Psoas muscle (tissue), 8 donors: ENCODE results near the gene CPE. TPM values are rescaled to one million over a fixed set of nuclear protein-coding genes. Genes with fewer than 3 reads are reported as not detected.
A peak's percentile ranks its signal among the peaks of the same experiment; 100 is the strongest.

ENCODE experiments used
- ATAC-seq, 4 donors: fragments of 200-7000 bp; cut with Tn5 transposase; one replicate each; pipeline ENCODE4 v1.9.1; 2020; ENCODE audit warnings: moderate library complexity in 3 of 4, mild to moderate bottlenecking in 2 of 4
- DNase-seq, 2 donors: peaks; one replicate each; pipeline ENCODE4 v3.0.0-alpha.2; 2020
- H3K27ac ChIP-seq: fragments of 200-600 bp; one replicate; pipeline ENCODE4 v1.8.0; 2022
- H3K27me3 ChIP-seq, 3 donors: fragments of 200-600 bp in 1 of 3; one replicate each; pipeline versions ENCODE4 v1.6.1 to v1.8.0; 2013 to 2022; ENCODE audit warnings: low read length in 2 of 3, mild to moderate bottlenecking in 2 of 3, moderate library complexity in 1 of 3; ENCODE audit not compliant: insufficient read depth in 3 of 3
- H3K36me3 ChIP-seq, 2 donors: fragments of 200-600 bp in 1 of 2; one replicate each; pipeline versions ENCODE4 v1.6.1 to v1.8.0; 2013 to 2022; ENCODE audit warnings: low read depth in 1 of 2, mild to moderate bottlenecking in 1 of 2, moderate library complexity in 1 of 2; ENCODE audit not compliant: insufficient read depth in 1 of 2
- H3K4me1 ChIP-seq: fragments of 200-600 bp; one replicate; pipeline ENCODE4 v1.8.0; 2022
- H3K4me3 ChIP-seq: fragments of 200-600 bp; one replicate; pipeline ENCODE4 v1.8.0; 2022; ENCODE audit warnings: mild to moderate bottlenecking
- H3K9me3 ChIP-seq: fragments of 200-600 bp; one replicate; pipeline ENCODE4 v1.8.0; 2022
- CTCF ChIP-seq: fragments of 200-600 bp; IDR thresholded peaks from one replicate; pipeline ENCODE4 v1.8.0; 2022; ENCODE audit warnings: antibody characterized with exemption
- WGBS, 3 donors: extraction: QIAGEN DNeasy Blood & Tissue Kit; methylation state at CpG; one replicate each; pipeline versions ENCODE4 v1.1.6 to v1.1.7; 2013; 5-methylcytosine and 5-hydroxymethylcytosine counted together
- intact Hi-C, 2 donors: fragments of 100-400 bp; cut with DNase I; formaldehyde crosslinking; loops; one replicate each; pipeline versions ENCODE4 v1.11.0 to v1.14.2; 2022
- polyA plus RNA-seq, 3 donors: library from polyadenylated mRNA; stranded (reverse); fragments of 200-250 nt; gene quantifications; one replicate each; pipeline ENCODE4 v1.2.3, GENCODE V29; 2013
- total RNA-seq, 4 donors: library from RNA; stranded (reverse); fragmentation: NEBNext Ultra II Directional in 2 of 4; extraction: Animal tissue kit (Norgen Biotek cat#: 25700) in 2 of 4; gene quantifications; one replicate each; pipeline versions ENCODE4 v1.2.1 to v1.2.4, GENCODE V29; 2021 to 2023
- donor health status: healthy with polysubstance abuse.
- donor health status: DM: no; HTN: no; CAD: no; lungs with moderate emphysema.
- donor health status: Bipolar disorder and iron deficiency.
- donor health status: healthy.
- donor health status: DM: yes; HTN: yes; CAD: no.
- donor health status: DM: no; HTN: no; CAD: no.
- donor health status: DM: no; HTN: no; CAD: no.
- donor health status: DM: yes; HTN: yes; CAD: no.

CPE gene
- total and polyA plus RNA-seq, 7 donors: 9.4 to 34.8 (median 12.2) TPM

GRCh38 chr4:165502916-165503907 is 124.4 kb downstream of the CPE start:
- Histone ChIP-seq H3K4me1 (no peaks in the 10 kb centered on the region), H3K27ac (peak overlapping the region; percentile 46), H3K4me3 (no peak overlapping the region), H3K27me3 (peaks cover 0 to 2% (median 0%) of the 10 kb centered on the region in 3 donors), H3K36me3 (no peaks in the 10 kb centered on the region), H3K9me3 (no peaks in the 10 kb centered on the region)
- intact Hi-C loops: no loop called here
- WGBS, 3 donors: 70 to 82% (median 70%) methylated on average over 7 of the region's 7 CpGs
- TF ChIP-seq CTCF: no peak
- peak in 1 of 4 donors; percentile 35 for ATAC-seq
- DNase-seq: no peak

- Histone ChIP-seq H3K27ac (no peak overlapping the region), H3K4me3 (no peak overlapping the region), H3K4me1 (no peaks in the 10 kb centered on the region), H3K9me3 (no peaks in the 10 kb centered on the region), H3K36me3 (no peaks in the 10 kb centered on the region), H3K27me3 (peaks cover 0 to 2% (median 0%) of the 10 kb centered on the region in 3 donors)
- ATAC-seq (no peak), DNase-seq (no peak)
- TF ChIP-seq CTCF: no peak
- 22 to 32% (median 25%) methylated on average over 3 of the region's 3 CpGs for WGBS, 3 donors
- intact Hi-C loops: no loop called here
Observed at GRCh38 chr4:165504184-165504583, 125.4 kb downstream of the CPE start.

GRCh38 chr4:165505958-165506837 is 127.4 kb downstream of the CPE start:
- 54 to 67% (median 56%) methylated on average over 7 of the region's 7 CpGs for WGBS, 3 donors
- TF ChIP-seq CTCF: no peak

GRCh38 chr4:165506849-165507248 is 128.0 kb downstream of the CPE start:
- WGBS, 3 donors: 60 to 74% (median 69%) methylated on average over 2 of the region's 2 CpGs
- DNase-seq: no peak
- Histone ChIP-seq H3K9me3 (no peaks in the 10 kb centered on the region), H3K27me3 (peaks cover 0 to 2% (median 0%) of the 10 kb centered on the region in 3 donors), H3K36me3 (no peaks in the 10 kb centered on the region), H3K27ac (no peak overlapping the region), H3K4me1 (no peaks in the 10 kb centered on the region), H3K4me3 (no peak overlapping the region)
- TF ChIP-seq CTCF: no peak
- intact Hi-C loops: no loop called here
- no peak for ATAC-seq

More at GRCh38 chr4:165505958-165506837, 127.4 kb downstream of the CPE start:
- H3K9me3 ChIP-seq: no peaks in the 10 kb centered on the region
- H3K27me3 ChIP-seq: peaks cover 0 to 2% (median 0%) of the 10 kb centered on the region in 3 donors
- intact Hi-C loops: no loop called here
- H3K27ac ChIP-seq: no peak overlapping the region
- DNase-seq (no peak), ATAC-seq (no peak)
- H3K4me3 ChIP-seq: no peak overlapping the region
- H3K36me3 ChIP-seq: no peaks in the 10 kb centered on the region
- no peaks in the 10 kb centered on the region for H3K4me1 ChIP-seq
